HEK293 (cell line): ENCODE data around the gene UGT1A7.

Experiments
- CTCF ChIA-PET: fragments of 350-600 bp; formaldehyde crosslinking; extraction: SDS; loops from one replicate; lab custom pipeline; 2021; ENCODE audit warnings: antibody characterized with exemption; lab: Yijun Ruan, JAX
- POLR2A ChIA-PET: fragments of 300-600 bp; formaldehyde crosslinking; extraction: SDS; loops from one replicate; lab custom pipeline; 2020; ENCODE audit warnings: antibody characterized with exemption, inconsistent platforms; lab: Yijun Ruan, JAX
- H3K27ac ChIP-seq: fragments of 200-500 bp; sonication (Bioruptor generic); 2 replicates; pipeline ENCODE4 v1.5.1; 2014; ENCODE audit warnings: low read depth, low read length, control low read depth, inconsistent platforms; ENCODE audit errors: extremely low read depth
- H3K36me3 ChIP-seq, 2 experiments: fragments of 200-500 bp in 1 of 2; sonication (Bioruptor generic) in 1 of 2; 1 replicate in 1 of 2; 2 replicates in 1 of 2; pipeline ENCODE4 v1.5.1; 2014 to 2017; ENCODE audit warnings: inconsistent platforms in 2 of 2, low read length in 2 of 2; ENCODE audit not compliant: control insufficient read depth in 2 of 2, insufficient read depth in 1 of 2
- H3K4me1 ChIP-seq: fragments of 200-500 bp; sonication (Bioruptor generic); 2 replicates; pipeline ENCODE4 v1.5.1; 2014; ENCODE audit warnings: mild to moderate bottlenecking, low read length, inconsistent platforms; ENCODE audit not compliant: control insufficient read depth, insufficient read depth
- H3K4me3 ChIP-seq: 2 replicates; pipeline ENCODE4 v1.5.1; 2011; ENCODE audit warnings: low read depth, mild to moderate bottlenecking, control low read depth, low read length, moderate library complexity
- H3K9me3 ChIP-seq: fragments of 200-500 bp; sonication (Bioruptor generic); 2 replicates; pipeline ENCODE4 v1.5.1; 2014; ENCODE audit warnings: low read depth, low read length, inconsistent platforms; ENCODE audit not compliant: control insufficient read depth, insufficient read depth
- GLIS2 ChIP-seq: fragments of 450-650 bp; formaldehyde crosslinking; IDR thresholded peaks from 2 replicates; pipeline ENCODE4 v1.5.1; 2016; ENCODE audit warnings: missing biosample characterization, missing genetic modification characterization
- MYNN ChIP-seq: fragments of 450-650 bp; formaldehyde crosslinking; IDR thresholded peaks from 2 replicates; pipeline ENCODE4 v1.5.1; 2016; ENCODE audit warnings: missing biosample characterization, missing genetic modification characterization, borderline replicate concordance
- MZF1 ChIP-seq: fragments of 450-650 bp; formaldehyde crosslinking; IDR thresholded peaks from 2 replicates; pipeline ENCODE4 v1.5.1; 2017; ENCODE audit warnings: missing biosample characterization, missing genetic modification characterization, borderline replicate concordance
- TRIM28 ChIP-seq: IDR thresholded peaks from 2 replicates; pipeline ENCODE4 v1.6.1; 2011; ENCODE audit warnings: low read length, control low read depth, borderline replicate concordance
- ZBTB20 ChIP-seq: fragments of 450-650 bp; formaldehyde crosslinking; IDR thresholded peaks from 2 replicates; pipeline ENCODE4 v1.5.1; 2016; ENCODE audit warnings: missing biosample characterization, missing genetic modification characterization
- ZBTB21 ChIP-seq: fragments of 450-650 bp; formaldehyde crosslinking; IDR thresholded peaks from 2 replicates; pipeline ENCODE4 v1.5.1; 2017; ENCODE audit warnings: missing biosample characterization, missing genetic modification characterization
- ZNF10 ChIP-seq: fragments of 450-650 bp; formaldehyde crosslinking; IDR thresholded peaks from 2 replicates; pipeline ENCODE4 v1.5.1; 2017; ENCODE audit warnings: missing biosample characterization, missing genetic modification characterization
- ZNF184 ChIP-seq: fragments of 450-650 bp; IDR thresholded peaks from 2 replicates; pipeline ENCODE4 v1.5.1; 2018; ENCODE audit warnings: missing biosample characterization, mild to moderate bottlenecking, missing genetic modification characterization
- ZNF223 ChIP-seq: fragments of 450-650 bp; formaldehyde crosslinking; IDR thresholded peaks from 2 replicates; pipeline ENCODE4 v1.5.1; 2016; ENCODE audit warnings: missing biosample characterization, missing genetic modification characterization
- ZNF239 ChIP-seq: fragments of 450-650 bp; formaldehyde crosslinking; IDR thresholded peaks from 2 replicates; pipeline ENCODE4 v1.5.1; 2016; ENCODE audit warnings: missing biosample characterization, missing genetic modification characterization
- ZNF391 ChIP-seq: fragments of 450-650 bp; formaldehyde crosslinking; IDR thresholded peaks from 2 replicates; pipeline ENCODE4 v1.5.1; 2016; ENCODE audit warnings: low read depth, missing biosample characterization, missing genetic modification characterization, borderline replicate concordance
- ZNF473 ChIP-seq: fragments of 450-650 bp; formaldehyde crosslinking; IDR thresholded peaks from 2 replicates; pipeline ENCODE4 v1.5.1; 2017; ENCODE audit warnings: missing biosample characterization, missing genetic modification characterization
- ZNF626 ChIP-seq: fragments of 450-650 bp; sonication (Bioruptor Pico); formaldehyde crosslinking; IDR thresholded peaks from 2 replicates; pipeline ENCODE4 v1.5.1; 2018; ENCODE audit warnings: missing biosample characterization, missing genetic modification characterization, inconsistent platforms
- ZNF658 ChIP-seq: fragments of 450-650 bp; formaldehyde crosslinking; IDR thresholded peaks from 2 replicates; pipeline ENCODE4; 2016; ENCODE audit warnings: missing biosample characterization, missing genetic modification characterization
- ZNF701 ChIP-seq: fragments of 450-650 bp; formaldehyde crosslinking; IDR thresholded peaks from 2 replicates; pipeline ENCODE4 v1.5.1; 2016; ENCODE audit warnings: missing biosample characterization, missing genetic modification characterization
- TF ChIP-seq, protein P1 (sequence below): fragments of 450-650 bp; formaldehyde crosslinking; IDR thresholded peaks from 2 replicates; pipeline ENCODE4 v1.5.1; 2016; ENCODE audit warnings: missing biosample characterization, missing genetic modification characterization
- TF ChIP-seq, protein P2 (sequence below): fragments of 450-650 bp; formaldehyde crosslinking; IDR thresholded peaks from 2 replicates; pipeline ENCODE4 v1.5.1; 2016; ENCODE audit warnings: missing biosample characterization, missing genetic modification characterization
- TF ChIP-seq, protein P3 (sequence below): fragments of 450-650 bp; formaldehyde crosslinking; IDR thresholded peaks from 2 replicates; pipeline ENCODE4 v1.5.1; 2016; ENCODE audit warnings: missing biosample characterization, missing genetic modification characterization

UGT1A7 gene

DNA sequence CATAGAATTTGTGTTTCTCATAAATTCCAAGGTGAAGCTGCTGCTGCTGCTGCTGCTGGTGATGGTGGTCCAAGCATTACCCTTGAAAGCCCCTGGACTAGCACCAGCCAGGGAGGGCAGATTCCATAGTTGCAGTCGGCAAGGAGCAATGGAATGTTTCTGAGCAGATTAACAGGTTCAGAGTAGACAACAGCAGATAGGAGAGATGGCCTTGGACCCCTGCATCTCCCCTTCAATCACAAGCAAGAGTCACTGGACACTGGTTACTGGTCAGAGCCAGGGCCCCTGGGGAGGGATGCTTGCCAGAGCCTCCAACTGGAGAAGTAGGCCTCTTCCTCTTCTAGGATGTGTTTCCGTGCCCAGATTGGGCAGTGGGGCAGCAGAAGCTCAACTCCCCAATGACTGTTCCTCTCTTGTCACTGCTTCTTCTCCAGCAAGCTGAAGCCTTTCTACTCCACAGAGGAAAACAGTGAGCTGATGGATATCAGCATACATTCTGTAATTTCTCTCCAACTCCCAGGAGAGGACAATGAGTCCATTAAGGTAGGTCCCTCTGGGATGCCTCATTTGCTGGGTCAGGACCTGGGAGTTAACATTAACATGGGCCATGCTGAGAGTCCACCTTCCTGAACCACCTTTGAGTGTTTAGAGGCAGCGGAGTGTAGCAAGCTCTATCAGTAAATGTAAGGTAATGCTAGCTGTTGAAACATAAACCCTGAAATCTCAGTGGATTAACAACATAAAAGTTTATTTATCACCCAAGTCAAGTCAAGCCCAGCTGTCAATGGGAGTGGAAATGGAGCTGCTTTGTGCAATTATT lies 131.7 kb downstream of the UGT1A7 start:
- Histone ChIP-seq H3K4me3 (no peak overlapping the region), H3K27ac (no peak overlapping the region), H3K9me3 (no peaks in the 10 kb centered on the region), H3K4me1 (peaks cover 5% of the 10 kb centered on the region; the same call in 1 of the 2 replicates), H3K36me3 (no peaks in the 10 kb centered on the region)
- ChIA-PET CTCF (no interaction called here), POLR2A (no interaction called here)
- TF ChIP-seq MYNN = no peak
- no peak for TF ChIP-seq ZNF184 (tag by site-specific recombination)
- TF ChIP-seq MZF1 (tag by site-specific recombination) = no peak
- TF ChIP-seq, protein P1, sequence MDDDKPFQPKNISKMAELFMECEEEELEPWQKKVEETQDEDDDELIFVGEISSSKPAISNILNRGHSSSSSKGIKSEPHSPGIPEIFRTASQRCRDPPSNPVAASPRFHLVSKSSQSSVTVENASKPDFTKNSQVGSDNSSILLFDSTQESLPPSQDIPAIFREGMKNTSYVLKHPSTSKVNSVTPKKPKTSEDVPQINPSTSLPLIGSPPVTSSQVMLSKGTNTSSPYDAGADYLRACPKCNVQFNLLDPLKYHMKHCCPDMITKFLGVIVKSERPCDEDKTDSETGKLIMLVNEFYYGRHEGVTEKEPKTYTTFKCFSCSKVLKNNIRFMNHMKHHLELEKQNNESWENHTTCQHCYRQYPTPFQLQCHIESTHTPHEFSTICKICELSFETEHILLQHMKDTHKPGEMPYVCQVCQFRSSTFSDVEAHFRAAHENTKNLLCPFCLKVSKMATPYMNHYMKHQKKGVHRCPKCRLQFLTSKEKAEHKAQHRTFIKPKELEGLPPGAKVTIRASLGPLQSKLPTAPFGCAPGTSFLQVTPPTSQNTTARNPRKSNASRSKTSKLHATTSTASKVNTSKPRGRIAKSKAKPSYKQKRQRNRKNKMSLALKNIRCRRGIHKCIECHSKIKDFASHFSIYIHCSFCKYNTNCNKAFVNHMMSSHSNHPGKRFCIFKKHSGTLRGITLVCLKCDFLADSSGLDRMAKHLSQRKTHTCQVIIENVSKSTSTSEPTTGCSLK (tag by site-specific recombination) = no peak
- no peak for TF ChIP-seq ZNF701 (tag by site-specific recombination)
- TF ChIP-seq, protein P2, sequence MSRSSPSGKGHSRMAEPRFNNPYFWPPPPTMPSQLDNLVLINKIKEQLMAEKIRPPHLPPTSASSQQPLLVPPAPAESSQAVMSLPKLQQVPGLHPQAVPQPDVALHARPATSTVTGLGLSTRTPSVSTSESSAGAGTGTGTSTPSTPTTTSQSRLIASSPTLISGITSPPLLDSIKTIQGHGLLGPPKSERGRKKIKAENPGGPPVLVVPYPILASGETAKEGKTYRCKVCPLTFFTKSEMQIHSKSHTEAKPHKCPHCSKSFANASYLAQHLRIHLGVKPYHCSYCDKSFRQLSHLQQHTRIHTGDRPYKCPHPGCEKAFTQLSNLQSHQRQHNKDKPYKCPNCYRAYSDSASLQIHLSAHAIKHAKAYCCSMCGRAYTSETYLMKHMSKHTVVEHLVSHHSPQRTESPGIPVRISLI (tag by site-specific recombination) = no peak

DNA sequence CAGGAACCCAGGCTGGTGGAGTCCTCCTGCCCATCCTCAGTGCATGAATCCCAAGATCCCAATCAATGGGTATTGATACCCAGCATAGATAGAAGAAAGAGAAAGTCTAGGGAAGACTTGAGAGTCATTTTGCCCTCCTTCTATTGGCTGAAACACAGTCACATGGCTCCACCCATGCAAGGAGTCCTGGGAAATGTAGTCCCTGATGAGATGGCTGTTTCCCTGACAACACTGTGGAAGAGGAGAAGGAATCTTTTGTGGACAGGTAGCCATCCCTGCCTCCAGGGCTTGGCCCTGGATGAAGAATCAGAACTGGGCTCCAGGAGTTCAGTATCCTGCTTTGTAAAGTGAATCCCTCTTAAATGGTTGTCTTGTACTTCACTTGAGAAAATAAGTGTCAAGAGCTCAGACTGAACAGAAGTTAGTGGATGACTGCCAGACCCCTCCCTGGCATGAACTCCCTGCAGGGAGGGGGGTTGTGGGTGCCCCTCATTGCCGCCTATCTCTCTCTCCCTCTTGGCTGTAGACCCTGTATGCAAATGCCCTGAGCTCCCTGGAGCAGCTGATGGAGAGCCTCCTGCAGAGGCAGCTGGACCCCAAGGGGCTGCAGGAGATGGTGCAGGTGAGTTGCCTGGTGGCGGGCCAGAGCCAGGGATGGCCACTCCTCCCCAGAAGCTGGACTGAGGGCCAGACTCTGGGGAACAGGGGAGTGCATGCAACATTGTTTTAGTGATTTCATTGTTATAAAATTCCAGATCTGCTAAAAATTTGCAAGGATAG lies 132.5 kb downstream of the UGT1A7 start:
- peaks cover 5% of the 10 kb centered on the region; the same call in 1 of the 2 replicates for H3K4me1 ChIP-seq
- TF ChIP-seq ZBTB21 (tag by site-specific recombination) = no peak
- no peak for TF ChIP-seq ZNF391 (tag by site-specific recombination)
- no peak for TF ChIP-seq MZF1 (tag by site-specific recombination)
- TF ChIP-seq ZBTB20 (tag by site-specific recombination) = no peak
- TF ChIP-seq GLIS2 (tag by site-specific recombination) = no peak
- TF ChIP-seq ZNF626 = no peak
- no peak for TF ChIP-seq ZNF10 (tag by site-specific recombination)
- no peak for TF ChIP-seq ZNF473 (tag by site-specific recombination)
- TF ChIP-seq TRIM28 = no peak
- TF ChIP-seq ZNF658 = no peak
- TF ChIP-seq ZNF223 (tag by site-specific recombination) = no peak
- no peak for TF ChIP-seq ZNF239 (tag by site-specific recombination)
- TF ChIP-seq, protein P3, sequence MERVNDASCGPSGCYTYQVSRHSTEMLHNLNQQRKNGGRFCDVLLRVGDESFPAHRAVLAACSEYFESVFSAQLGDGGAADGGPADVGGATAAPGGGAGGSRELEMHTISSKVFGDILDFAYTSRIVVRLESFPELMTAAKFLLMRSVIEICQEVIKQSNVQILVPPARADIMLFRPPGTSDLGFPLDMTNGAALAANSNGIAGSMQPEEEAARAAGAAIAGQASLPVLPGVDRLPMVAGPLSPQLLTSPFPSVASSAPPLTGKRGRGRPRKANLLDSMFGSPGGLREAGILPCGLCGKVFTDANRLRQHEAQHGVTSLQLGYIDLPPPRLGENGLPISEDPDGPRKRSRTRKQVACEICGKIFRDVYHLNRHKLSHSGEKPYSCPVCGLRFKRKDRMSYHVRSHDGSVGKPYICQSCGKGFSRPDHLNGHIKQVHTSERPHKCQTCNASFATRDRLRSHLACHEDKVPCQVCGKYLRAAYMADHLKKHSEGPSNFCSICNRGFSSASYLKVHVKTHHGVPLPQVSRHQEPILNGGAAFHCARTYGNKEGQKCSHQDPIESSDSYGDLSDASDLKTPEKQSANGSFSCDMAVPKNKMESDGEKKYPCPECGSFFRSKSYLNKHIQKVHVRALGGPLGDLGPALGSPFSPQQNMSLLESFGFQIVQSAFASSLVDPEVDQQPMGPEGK (tag by site-specific recombination) = no peak
- no peak overlapping the region for H3K27ac ChIP-seq
- H3K4me3 ChIP-seq = no peak overlapping the region
- H3K9me3 ChIP-seq = no peaks in the 10 kb centered on the region
- ChIA-PET POLR2A (no interaction called here), CTCF (no interaction called here)
- no peaks in the 10 kb centered on the region for H3K36me3 ChIP-seq
